B cell (primary cell): ENCODE results near the gene FTCD. TPM values are rescaled to one million over a fixed set of nuclear protein-coding genes. Genes with fewer than 3 reads are reported as not detected.

Source experiments
- ATAC-seq: fragments of 200-7000 bp; cut with Tn5 transposase; one replicate; pipeline ENCODE4 v1.10.0; 2021; ENCODE audit warnings: low read depth, mild to moderate bottlenecking, moderate number of reproducible peaks, moderate library complexity
- CTCF ChIA-PET: fragments of 350-600 bp; sonication (Branson Sonifier 250); formaldehyde crosslinking; loops from one replicate; lab custom pipeline; 2021; ENCODE audit warnings: antibody characterized with exemption, inconsistent platforms; lab: Charles Lee
- POLR2A ChIA-PET: fragments of 350-600 bp; sonication (Branson Sonifier 250); formaldehyde crosslinking; loops from one replicate; lab custom pipeline; 2021; ENCODE audit warnings: antibody characterized with exemption; lab: Charles Lee
- DNase-seq: peaks from one replicate; pipeline ENCODE4 v3.0.0; 2013
- H2AFZ ChIP-seq: 2 replicates; pipeline ENCODE4 v1.6.1; 2012; ENCODE audit warnings: mild to moderate bottlenecking, low read depth, low read length; ENCODE audit not compliant: insufficient read depth, poor library complexity, severe bottlenecking
- H3K27ac ChIP-seq, 2 donors: 1 replicate in 1 of 2; 2 replicates in 1 of 2; pipeline ENCODE4 v1.5.1; 2012 to 2013; ENCODE audit warnings: low read length in 2 of 2, mild to moderate bottlenecking in 2 of 2, moderate library complexity in 1 of 2
- H3K27me3 ChIP-seq, 4 experiments: fragments of 200-600 bp in 1 of 4; sonication (generic) in 1 of 4; replicated peaks in 1 of 4; 1 replicate in 2 of 4; 2 replicates in 2 of 4; pipeline versions ENCODE4 v1.6.1 to v1.7.0; 2013 to 2016; ENCODE audit warnings: low read length in 3 of 4, mild to moderate bottlenecking in 2 of 4, mixed read lengths in 1 of 4, moderate library complexity in 1 of 4; ENCODE audit not compliant: insufficient read depth in 4 of 4, control insufficient read depth in 3 of 4; ENCODE audit errors: control extremely low read depth in 1 of 4
- H3K36me3 ChIP-seq, 2 experiments: replicated peaks in 1 of 2; 1 replicate in 1 of 2; 2 replicates in 1 of 2; pipeline versions ENCODE4 v1.6.1 to v1.7.1; 2013; ENCODE audit warnings: low read length in 1 of 2; ENCODE audit not compliant: insufficient read depth in 2 of 2, control insufficient read depth in 1 of 2; ENCODE audit errors: control extremely low read depth in 1 of 2, extremely low read depth in 1 of 2
- H3K4me1 ChIP-seq, 2 donors: fragments of 200-600 bp in 1 of 2; sonication (generic) in 1 of 2; 1 replicate in 1 of 2; 2 replicates in 1 of 2; pipeline versions ENCODE4 v1.5.1 to v1.6.1; 2013 to 2017; ENCODE audit warnings: low read length in 2 of 2; ENCODE audit not compliant: control insufficient read depth in 2 of 2, insufficient read depth in 2 of 2
- H3K4me2 ChIP-seq: replicated peaks from 2 replicates; pipeline ENCODE3; 2012; ENCODE audit warnings: mild to moderate bottlenecking, low read depth, low read length; ENCODE audit not compliant: poor library complexity, severe bottlenecking
- H3K4me3 ChIP-seq, 5 experiments: fragments of 200-600 bp in 1 of 5; sonication (generic) in 1 of 5; 1 replicate in 3 of 5; 2 replicates in 2 of 5; pipeline versions ENCODE4 v1.5.1 to v1.7.0; 2011 to 2016; ENCODE audit warnings: low read length in 4 of 5, mild to moderate bottlenecking in 4 of 5, low read depth in 2 of 5, control low read depth in 1 of 5, moderate library complexity in 1 of 5; ENCODE audit not compliant: insufficient read depth in 1 of 5; ENCODE audit errors: control extremely low read depth in 1 of 5, extremely low read depth in 1 of 5
- H3K79me2 ChIP-seq: fragments of 200-600 bp; sonication (generic); one replicate; pipeline ENCODE4 v1.6.0; 2016; ENCODE audit warnings: low read length; ENCODE audit not compliant: control insufficient read depth, insufficient read depth
- H3K9ac ChIP-seq: fragments of 200-600 bp; sonication (generic); 2 replicates; pipeline ENCODE4 v1.6.1; 2017; ENCODE audit warnings: mild to moderate bottlenecking, low read length, moderate library complexity
- H3K9me3 ChIP-seq, 3 donors: one replicate each; pipeline versions ENCODE4 v1.6.1 to v1.7.1; 2013; ENCODE audit warnings: low read length in 2 of 3; ENCODE audit not compliant: control insufficient read depth in 2 of 3, insufficient read depth in 1 of 3; ENCODE audit errors: control extremely low read depth in 1 of 3
- H4K20me1 ChIP-seq: 2 replicates; pipeline ENCODE4 v1.6.0; 2012; ENCODE audit warnings: mild to moderate bottlenecking, low read length; ENCODE audit not compliant: insufficient read depth, control insufficient read depth, poor library complexity, severe bottlenecking
- H3K27ac Mint-ChIP-seq: one replicate; pipeline ENCODE4 v1.8.0; 2021; ENCODE audit warnings: mixed read lengths
- H3K27me3 Mint-ChIP-seq: one replicate; pipeline ENCODE4 v1.8.0; 2021; ENCODE audit warnings: mixed read lengths
- H3K4me1 Mint-ChIP-seq: one replicate; pipeline ENCODE4 v1.8.0; 2021; ENCODE audit warnings: mixed read lengths
- H3K4me3 Mint-ChIP-seq: one replicate; pipeline ENCODE4 v1.8.0; 2021; ENCODE audit warnings: mixed read lengths
- H3K9me3 Mint-ChIP-seq: one replicate; pipeline ENCODE4 v1.8.0; 2022; ENCODE audit warnings: mixed read lengths; ENCODE audit not compliant: insufficient read depth
- CTCF ChIP-seq: fragments of 200-600 bp; IDR thresholded peaks from one replicate; pipeline ENCODE4 v1.8.0; 2022; ENCODE audit warnings: antibody characterized with exemption, mild to moderate bottlenecking
- EZH2 ChIP-seq: IDR thresholded peaks from 2 replicates; pipeline ENCODE4 v1.6.1; 2012; ENCODE audit warnings: borderline replicate concordance, low read depth, mild to moderate bottlenecking, moderate library complexity, low read length; ENCODE audit not compliant: insufficient read depth, poor library complexity, severe bottlenecking
- WGBS: methylation state at CpG from one replicate; pipeline ENCODE4 v1.1.5; 2013; ENCODE audit warnings: missing lambda C conversion rate; ENCODE audit not compliant: insufficient coverage; 5-methylcytosine and 5-hydroxymethylcytosine counted together
- intact Hi-C: fragments of 100-400 bp; cut with micrococcal nuclease; formaldehyde crosslinking; loops from one replicate; pipeline ENCODE4 v1.10.0; 2022
- polyA plus RNA-seq: library from polyadenylated mRNA; depleted of rRNA; stranded (reverse); fragments of >200 nt; gene quantifications from 2 replicates; pipeline ENCODE4 v1.2.3, GENCODE V29; 2012
- total RNA-seq, 2 donors: library from RNA; stranded (reverse); fragments of 120-200 nt in 1 of 2; gene quantifications; 1 replicate in 1 of 2; 2 replicates in 1 of 2; pipeline versions ENCODE4 v1.2.3 to v1.2.4, GENCODE V29; 2013 to 2022

Gene FTCD
- total and polyA plus RNA-seq, 2 donors (not counting 1 experiment from before 2014, with no cell fraction given), result 0.22 to 0.39 TPM

- Histone ChIP-seq H3K9me3 (peaks cover 0 to 17% (median 0%) of the 10 kb centered on the region in 3 donors), H4K20me1 (no peaks in the 10 kb centered on the region), H3K4me2 (no peak overlapping the region), H3K79me2 (no peaks in the 10 kb centered on the region), H3K4me1 (no peaks in the 10 kb centered on the region), H3K27ac (no peak overlapping the region), H3K36me3 (no peaks in the 10 kb centered on the region), H2AFZ (no peak overlapping the region), H3K4me3 (no peak overlapping the region), H3K27me3 (no peaks in the 10 kb centered on the region), H3K9ac (no peak overlapping the region)
- Mint-ChIP-seq H3K4me1 (no peaks in the 10 kb centered on the region), H3K27me3 (no peaks in the 10 kb centered on the region), H3K9me3 (no peaks in the 10 kb centered on the region), H3K4me3 (no peak overlapping the region), H3K27ac (no peak overlapping the region)
- DNase-seq (no peak), ATAC-seq (no peak)
- CTCF ChIA-PET, result no interaction called here
- intact Hi-C loops, result no loop called here
- no peak for TF ChIP-seq CTCF
- no peak for TF ChIP-seq EZH2
- 83% methylated on average over 29 of the region's 29 CpGs for WGBS
- POLR2A ChIA-PET, result no interaction called here
These were observed 37.6 kb downstream of the FTCD start for GRCh38 chr21:46117586-46118315.

GRCh38 chr21:46116776-46117585 lies 38.4 kb downstream of the FTCD start:
- H3K4me1 Mint-ChIP-seq, result no peaks in the 10 kb centered on the region
- 87% methylated on average over 19 of the region's 24 CpGs for WGBS
- H3K4me3 Mint-ChIP-seq, result no peak overlapping the region
- ATAC-seq (no peak), DNase-seq (no peak)
- no peaks in the 10 kb centered on the region for H3K27me3 Mint-ChIP-seq
- peaks cover 0 to 25% (median 0%) of the 10 kb centered on the region in 3 donors for H3K9me3 ChIP-seq
- ChIA-PET CTCF (no interaction called here), POLR2A (no interaction called here)
- no peaks in the 10 kb centered on the region for H3K36me3 ChIP-seq
- H3K27me3 ChIP-seq, result no peaks in the 10 kb centered on the region
- no peak overlapping the region for H3K27ac Mint-ChIP-seq
- H3K4me1 ChIP-seq, result no peaks in the 10 kb centered on the region
- H3K4me3 ChIP-seq, result no peak overlapping the region
- no peaks in the 10 kb centered on the region for H3K79me2 ChIP-seq
- no peak overlapping the region for H3K27ac ChIP-seq
- TF ChIP-seq EZH2, result no peak
- TF ChIP-seq CTCF, result no peak
- intact Hi-C loops, result no loop called here
- no peak overlapping the region for H2AFZ ChIP-seq
- H3K9ac ChIP-seq, result no peak overlapping the region
- H4K20me1 ChIP-seq, result no peaks in the 10 kb centered on the region
- H3K4me2 ChIP-seq, result no peak overlapping the region
- no peaks in the 10 kb centered on the region for H3K9me3 Mint-ChIP-seq
